ENCODE measurements around the gene NRN1L. TPM values are rescaled to one million over a fixed set of nuclear protein-coding genes. Genes with fewer than 3 reads are reported as not detected.

The NRN1L gene
- total RNA-seq, 1 donor from 2014 or later: 0.69 TPM

DNA sequence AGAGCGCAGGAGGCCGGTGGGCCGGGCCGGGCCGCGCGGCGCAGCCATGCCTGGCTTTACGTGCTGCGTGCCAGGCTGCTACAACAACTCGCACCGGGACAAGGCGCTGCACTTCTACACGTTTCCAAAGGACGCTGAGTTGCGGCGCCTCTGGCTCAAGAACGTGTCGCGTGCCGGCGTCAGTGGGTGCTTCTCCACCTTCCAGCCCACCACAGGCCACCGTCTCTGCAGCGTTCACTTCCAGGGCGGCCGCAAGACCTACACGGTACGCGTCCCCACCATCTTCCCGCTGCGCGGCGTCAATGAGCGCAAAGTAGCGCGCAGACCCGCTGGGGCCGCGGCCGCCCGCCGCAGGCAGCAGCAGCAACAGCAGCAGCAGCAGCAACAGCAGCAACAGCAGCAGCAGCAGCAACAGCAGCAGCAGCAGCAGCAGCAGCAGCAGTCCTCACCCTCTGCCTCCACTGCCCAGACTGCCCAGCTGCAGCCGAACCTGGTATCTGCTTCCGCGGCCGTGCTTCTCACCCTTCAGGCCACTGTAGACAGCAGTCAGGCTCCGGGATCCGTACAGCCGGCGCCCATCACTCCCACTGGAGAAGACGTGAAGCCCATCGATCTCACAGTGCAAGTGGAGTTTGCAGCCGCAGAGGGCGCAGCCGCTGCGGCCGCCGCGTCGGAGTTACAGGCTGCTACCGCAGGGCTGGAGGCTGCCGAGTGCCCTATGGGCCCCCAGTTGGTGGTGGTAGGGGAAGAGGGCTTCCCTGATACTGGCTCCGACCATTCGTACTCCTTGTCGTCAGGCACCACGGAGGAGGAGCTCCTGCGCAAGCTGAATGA lies 42.0 kb upstream of the NRN1L start:
- Histone ChIP-seq H3K36me3 (no peaks in the 10 kb centered on the region), H3K27me3 (no peaks in the 10 kb centered on the region), H3K27ac (peak overlapping the region; percentile 99), H3K4me1 (peaks cover 33% of the 10 kb centered on the region), H3K9me3 (no peaks in the 10 kb centered on the region), H3K4me3 (peak overlapping the region; percentile 89)
- intact Hi-C loops (cut with DNase I): no loop called here
- DNase-seq: peak; percentile 73
- peak; percentile 29 for TF ChIP-seq CTCF (IDR thresholded peaks at IDR 0.05)
- ATAC-seq: peak; percentile 35

GRCh38 chr16:67843343-67843765 lies 41.3 kb upstream of the NRN1L start:
- Histone ChIP-seq H3K27me3 (no peaks in the 10 kb centered on the region), H3K27ac (peak overlapping the region; percentile 99), H3K4me3 (peak overlapping the region; percentile 89), H3K9me3 (no peaks in the 10 kb centered on the region), H3K36me3 (no peaks in the 10 kb centered on the region), H3K4me1 (peaks cover 40% of the 10 kb centered on the region)
- no peak for DNase-seq
- intact Hi-C loops (cut with DNase I): no loop called here
- TF ChIP-seq CTCF (IDR thresholded peaks at IDR 0.05): no peak
- no peak for ATAC-seq

- TF ChIP-seq CTCF (IDR thresholded peaks at IDR 0.05): no peak
- ATAC-seq (no peak), DNase-seq (no peak)
- intact Hi-C loops (cut with DNase I): no loop called here
- Histone ChIP-seq H3K4me1 (peaks cover 45% of the 10 kb centered on the region), H3K27ac (no peak overlapping the region), H3K9me3 (no peaks in the 10 kb centered on the region), H3K36me3 (no peaks in the 10 kb centered on the region), H3K4me3 (peak overlapping the region; percentile 12), H3K27me3 (no peaks in the 10 kb centered on the region)
Measured at GRCh38 chr16:67844497-67844896, 40.2 kb upstream of the NRN1L start.

GRCh38 chr16:67845291-67846062 lies 39.2 kb upstream of the NRN1L start:
- no peaks in the 10 kb centered on the region for H3K36me3 ChIP-seq
- H3K4me3 ChIP-seq: peak overlapping the region; percentile 100
- peak overlapping the region; percentile 88 for H3K27ac ChIP-seq
- TF ChIP-seq CTCF (IDR thresholded peaks at IDR 0.05): no peak
- H3K4me1 ChIP-seq: peaks cover 45% of the 10 kb centered on the region
- no peak for DNase-seq
- no peak for ATAC-seq
- H3K9me3 ChIP-seq: no peaks in the 10 kb centered on the region
- intact Hi-C loops (cut with DNase I): no loop called here
- no peaks in the 10 kb centered on the region for H3K27me3 ChIP-seq

- Histone ChIP-seq H3K4me3 (peak overlapping the region; percentile 100), H3K9me3 (no peaks in the 10 kb centered on the region), H3K27ac (peak overlapping the region; percentile 88), H3K36me3 (no peaks in the 10 kb centered on the region), H3K27me3 (no peaks in the 10 kb centered on the region), H3K4me1 (peaks cover 45% of the 10 kb centered on the region)
- ATAC-seq (no peak), DNase-seq (no peak)
- intact Hi-C loops (cut with DNase I): no loop called here
- TF ChIP-seq CTCF (IDR thresholded peaks at IDR 0.05): no peak
Measured at GRCh38 chr16:67846063-67846319, 38.7 kb upstream of the NRN1L start.
